ENCODE measurements around the gene MINDY4.

DNA sequence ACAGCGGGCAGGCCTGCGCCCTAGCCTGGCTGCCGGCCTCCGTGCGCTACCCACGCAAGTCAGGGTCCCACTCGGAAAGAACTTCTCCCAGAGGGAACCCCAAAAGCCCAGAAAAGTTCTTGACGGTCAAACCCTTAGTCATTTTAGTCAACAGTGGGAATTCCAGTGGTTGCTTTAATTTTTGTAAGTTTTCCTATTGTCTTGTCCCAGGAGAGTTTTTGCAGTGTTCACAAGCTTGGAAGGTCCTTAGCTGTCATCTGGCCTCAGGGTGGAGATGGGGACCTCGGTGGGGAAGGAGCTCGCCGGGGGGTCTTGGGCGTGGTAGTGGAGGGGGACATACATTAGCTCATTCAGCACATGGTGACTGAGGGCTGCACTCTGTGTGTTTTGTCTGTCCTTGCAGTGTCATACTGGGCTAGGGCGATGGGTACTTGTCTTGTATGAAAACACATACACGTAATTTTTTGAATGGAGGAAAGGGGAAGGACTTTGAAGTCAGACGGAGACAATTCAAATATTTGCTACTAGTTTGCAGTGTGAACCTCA, 736 bp downstream of the MINDY4 start:
- TF ChIP-seq, protein P1, sequence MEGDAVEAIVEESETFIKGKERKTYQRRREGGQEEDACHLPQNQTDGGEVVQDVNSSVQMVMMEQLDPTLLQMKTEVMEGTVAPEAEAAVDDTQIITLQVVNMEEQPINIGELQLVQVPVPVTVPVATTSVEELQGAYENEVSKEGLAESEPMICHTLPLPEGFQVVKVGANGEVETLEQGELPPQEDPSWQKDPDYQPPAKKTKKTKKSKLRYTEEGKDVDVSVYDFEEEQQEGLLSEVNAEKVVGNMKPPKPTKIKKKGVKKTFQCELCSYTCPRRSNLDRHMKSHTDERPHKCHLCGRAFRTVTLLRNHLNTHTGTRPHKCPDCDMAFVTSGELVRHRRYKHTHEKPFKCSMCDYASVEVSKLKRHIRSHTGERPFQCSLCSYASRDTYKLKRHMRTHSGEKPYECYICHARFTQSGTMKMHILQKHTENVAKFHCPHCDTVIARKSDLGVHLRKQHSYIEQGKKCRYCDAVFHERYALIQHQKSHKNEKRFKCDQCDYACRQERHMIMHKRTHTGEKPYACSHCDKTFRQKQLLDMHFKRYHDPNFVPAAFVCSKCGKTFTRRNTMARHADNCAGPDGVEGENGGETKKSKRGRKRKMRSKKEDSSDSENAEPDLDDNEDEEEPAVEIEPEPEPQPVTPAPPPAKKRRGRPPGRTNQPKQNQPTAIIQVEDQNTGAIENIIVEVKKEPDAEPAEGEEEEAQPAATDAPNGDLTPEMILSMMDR (conservative IDR thresholded peaks at IDR 0.05 in 1 of 2, IDR thresholded peaks at IDR 0.05 in 1 of 2; ENCODE audit: low read depth in 1 of 2, low read length in 2 of 2) = no peak
- no peak for TF ChIP-seq EZH2 (IDR thresholded peaks at IDR 0.05; ENCODE audit: low read length, missing control alignments)
